Tibial artery (tissue), 4 donors: ENCODE results near the gene HIPK2.

Source experiments
- DNase-seq, 2 donors: peaks; one replicate each; pipeline ENCODE4 v3.0.0-alpha.2; 2019
- H3K27ac ChIP-seq, 2 donors: fragments of 200-600 bp; sonication (generic) in 1 of 2; 1 replicate in 1 of 2; 2 replicates in 1 of 2; pipeline ENCODE4 v1.5.1; 2018 to 2019; ENCODE audit warnings: mild to moderate bottlenecking in 1 of 2
- H3K27me3 ChIP-seq, 2 donors: fragments of 200-600 bp; sonication (generic) in 1 of 2; one replicate each; pipeline versions ENCODE4 v1.5.1 to v1.6.0; 2016 to 2019
- H3K36me3 ChIP-seq, 3 donors: fragments of 200-600 bp; sonication (generic) in 2 of 3; one replicate each; pipeline ENCODE4 v1.5.1; 2016 to 2019; ENCODE audit warnings: mild to moderate bottlenecking in 2 of 3
- H3K4me1 ChIP-seq, 4 donors: fragments of 200-600 bp; sonication (generic) in 2 of 4; 1 replicate in 3 of 4; 2 replicates in 1 of 4; pipeline ENCODE4 v1.5.1; 2016 to 2019
- H3K4me3 ChIP-seq, 2 donors: fragments of 200-600 bp; sonication (generic) in 1 of 2; 1 replicate in 1 of 2; 2 replicates in 1 of 2; pipeline ENCODE4 v1.5.1; 2018 to 2019; ENCODE audit warnings: mild to moderate bottlenecking in 2 of 2
- H3K9me3 ChIP-seq, 3 donors: fragments of 200-600 bp; sonication (generic) in 1 of 3; one replicate each; pipeline ENCODE4 v1.5.1; 2016 to 2019
- intact Hi-C: fragments of 100-400 bp; cut with DNase I; formaldehyde crosslinking; loops from one replicate; pipeline ENCODE4 v1.15.0; 2023; ENCODE audit warnings: low total_unique reads
- TF ChIP-seq, protein P1 (sequence below), 2 experiments: fragments of 200-600 bp in 1 of 2; fragments of 450-650 bp in 1 of 2; IDR thresholded peaks; one replicate each; pipeline ENCODE4 v1.5.1; 2017 to 2019; ENCODE audit warnings: antibody characterized with exemption in 2 of 2, mild to moderate bottlenecking in 1 of 2, moderate library complexity in 1 of 2

Gene HIPK2

GRCh38 chr7:139798892-139799291 is 21.1 kb upstream of the HIPK2 start:
- no peaks in the 10 kb centered on the region for H3K27me3 ChIP-seq
- H3K36me3 ChIP-seq, result no peaks in the 10 kb centered on the region
- no peak overlapping the region for H3K27ac ChIP-seq
- intact Hi-C loops, result no loop called here
- H3K4me1 ChIP-seq, result peaks cover 0 to 7% (median 0%) of the 10 kb centered on the region in 4 donors
- no peak overlapping the region for H3K4me3 ChIP-seq
- TF ChIP-seq, protein P1, sequence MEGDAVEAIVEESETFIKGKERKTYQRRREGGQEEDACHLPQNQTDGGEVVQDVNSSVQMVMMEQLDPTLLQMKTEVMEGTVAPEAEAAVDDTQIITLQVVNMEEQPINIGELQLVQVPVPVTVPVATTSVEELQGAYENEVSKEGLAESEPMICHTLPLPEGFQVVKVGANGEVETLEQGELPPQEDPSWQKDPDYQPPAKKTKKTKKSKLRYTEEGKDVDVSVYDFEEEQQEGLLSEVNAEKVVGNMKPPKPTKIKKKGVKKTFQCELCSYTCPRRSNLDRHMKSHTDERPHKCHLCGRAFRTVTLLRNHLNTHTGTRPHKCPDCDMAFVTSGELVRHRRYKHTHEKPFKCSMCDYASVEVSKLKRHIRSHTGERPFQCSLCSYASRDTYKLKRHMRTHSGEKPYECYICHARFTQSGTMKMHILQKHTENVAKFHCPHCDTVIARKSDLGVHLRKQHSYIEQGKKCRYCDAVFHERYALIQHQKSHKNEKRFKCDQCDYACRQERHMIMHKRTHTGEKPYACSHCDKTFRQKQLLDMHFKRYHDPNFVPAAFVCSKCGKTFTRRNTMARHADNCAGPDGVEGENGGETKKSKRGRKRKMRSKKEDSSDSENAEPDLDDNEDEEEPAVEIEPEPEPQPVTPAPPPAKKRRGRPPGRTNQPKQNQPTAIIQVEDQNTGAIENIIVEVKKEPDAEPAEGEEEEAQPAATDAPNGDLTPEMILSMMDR (IDR thresholded peaks at IDR 0.05), result no peak
- no peaks in the 10 kb centered on the region for H3K9me3 ChIP-seq
- no peak for DNase-seq

DNA sequence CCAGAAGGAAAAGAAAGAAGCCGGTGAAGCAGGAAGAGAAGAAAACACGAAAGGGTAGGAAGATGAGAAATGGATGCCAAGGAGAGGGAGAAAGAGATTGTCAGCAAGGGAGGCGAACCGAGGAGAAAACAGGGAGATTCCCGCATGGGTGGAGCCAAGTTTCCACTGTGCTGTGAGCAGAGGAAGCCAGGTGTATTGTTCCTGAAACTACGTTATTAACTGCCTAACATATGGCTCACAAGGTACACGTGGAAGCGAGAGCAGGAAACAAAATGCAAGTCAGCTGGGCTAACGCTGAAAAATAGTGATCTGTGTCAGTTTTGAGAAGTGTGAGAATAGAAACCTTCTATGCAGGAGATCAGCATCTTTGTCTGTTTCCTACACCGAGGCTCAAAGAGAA is 20.4 kb upstream of the HIPK2 start:
- DNase-seq, result no peak
- peaks cover 0 to 7% (median 0%) of the 10 kb centered on the region in 4 donors for H3K4me1 ChIP-seq
- intact Hi-C loops, result no loop called here

GRCh38 chr7:139797607-139798006 is 19.8 kb upstream of the HIPK2 start:
- H3K27ac ChIP-seq, result no peak overlapping the region
- H3K4me3 ChIP-seq, result no peak overlapping the region
- no peak for DNase-seq
- TF ChIP-seq, protein P1 (IDR thresholded peaks at IDR 0.05), result no peak
- peaks cover 0 to 7% (median 0%) of the 10 kb centered on the region in 4 donors for H3K4me1 ChIP-seq
- H3K36me3 ChIP-seq, result no peaks in the 10 kb centered on the region
- intact Hi-C loops, result no loop called here
- no peaks in the 10 kb centered on the region for H3K27me3 ChIP-seq
- H3K9me3 ChIP-seq, result no peaks in the 10 kb centered on the region

More for the DNA sequence above, 20.4 kb upstream of the HIPK2 start:
- no peaks in the 10 kb centered on the region for H3K9me3 ChIP-seq
- no peak overlapping the region for H3K27ac ChIP-seq
- no peaks in the 10 kb centered on the region for H3K36me3 ChIP-seq
- no peaks in the 10 kb centered on the region for H3K27me3 ChIP-seq
- TF ChIP-seq, protein P1 (IDR thresholded peaks at IDR 0.05), result no peak
- no peak overlapping the region for H3K4me3 ChIP-seq

DNA sequence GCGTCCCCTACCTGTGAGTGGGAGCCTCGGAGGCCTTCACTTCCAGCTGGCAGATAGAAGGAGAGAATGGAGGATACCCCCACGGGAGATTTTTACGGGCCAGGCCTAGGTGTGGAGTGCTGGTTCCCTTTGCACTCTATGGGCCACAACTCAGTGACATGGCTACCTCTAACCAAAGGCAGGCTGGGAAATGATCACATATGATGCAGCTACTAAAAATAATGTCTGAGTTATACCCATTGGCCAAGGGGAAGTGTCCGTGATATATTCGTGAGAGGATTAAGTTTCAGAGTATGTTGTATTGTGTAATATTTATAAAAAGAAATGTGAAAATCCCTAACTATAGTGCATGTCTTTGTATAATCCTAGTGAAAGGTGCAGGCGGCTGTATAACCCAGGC is 13.5 kb upstream of the HIPK2 start:
- intact Hi-C loops, result no loop called here
- no peak overlapping the region for H3K27ac ChIP-seq
- H3K4me1 ChIP-seq, result no peaks in the 10 kb centered on the region

GRCh38 chr7:139784648-139785047 is 6.8 kb upstream of the HIPK2 start:
- DNase-seq, result no peak

More for the DNA sequence above, 13.5 kb upstream of the HIPK2 start:
- Histone ChIP-seq H3K4me3 (no peak overlapping the region), H3K27me3 (no peaks in the 10 kb centered on the region), H3K36me3 (no peaks in the 10 kb centered on the region), H3K9me3 (no peaks in the 10 kb centered on the region)
- no peak for DNase-seq
- TF ChIP-seq, protein P1 (IDR thresholded peaks at IDR 0.05), result no peak

More at GRCh38 chr7:139784648-139785047, 6.8 kb upstream of the HIPK2 start:
- intact Hi-C loops, result loop anchor here (10.0 kb wide), 1 partner anchor 220 kb away; no protein-coding TSS in a partner anchor
- no peaks in the 10 kb centered on the region for H3K27me3 ChIP-seq
- TF ChIP-seq, protein P1 (IDR thresholded peaks at IDR 0.05), result no peak
- H3K4me3 ChIP-seq, result no peak overlapping the region
- H3K27ac ChIP-seq, result no peak overlapping the region
- H3K9me3 ChIP-seq, result no peaks in the 10 kb centered on the region
- no peaks in the 10 kb centered on the region for H3K36me3 ChIP-seq
- H3K4me1 ChIP-seq, result peaks cover 0 to 2% (median 0%) of the 10 kb centered on the region in 4 donors
